ENCODE results near the gene ELOVL6.

GRCh38 chr4:110007217-110007616 is 191.2 kb downstream of the ELOVL6 start:
- TF ChIP-seq POLR2A (IDR thresholded peaks at IDR 0.05) (no peak), CTCF (IDR thresholded peaks at IDR 0.05) (no peak)

Measured in thyroid gland (tissue), 4 donors.